SK-N-SH (cell line): ENCODE data around the gene MALRD1. TPM values are rescaled to one million over a fixed set of nuclear protein-coding genes. Genes with fewer than 3 reads are reported as not detected.

Experiments used
- CTCF ChIA-PET: fragments of 300-600, 350-600 bp; formaldehyde crosslinking; extraction: SDS; loops from one replicate; lab custom pipeline; 2021; lab: Yijun Ruan, JAX
- POLR2A ChIA-PET: fragments of 350-600 bp; sonication (Branson Sonifier 250); formaldehyde crosslinking; extraction: SDS; loops from one replicate; lab custom pipeline; 2020; ENCODE audit warnings: antibody characterized with exemption, inconsistent platforms; lab: Yijun Ruan, JAX
- DNase-seq: peaks from one replicate; pipeline ENCODE4 v3.0.0; 2012
- H2AFZ ChIP-seq: fragments of 200-600 bp; sonication (generic); 2 replicates; pipeline ENCODE4 v1.8.1; 2016; ENCODE audit warnings: antibody characterized with exemption, mild to moderate bottlenecking, low read depth
- H3F3A ChIP-seq: fragments of 200-600 bp; sonication (generic); replicated peaks from 2 replicates; pipeline ENCODE3; 2016; ENCODE audit warnings: antibody characterized with exemption, mild to moderate bottlenecking; ENCODE audit not compliant: insufficient read depth
- H3K27ac ChIP-seq, 2 experiments: fragments of 200-500 bp in 1 of 2; fragments of 200-600 bp in 1 of 2; sonication (Bioruptor generic) in 1 of 2; sonication (generic), shearing (Covaris generic) in 1 of 2; 2 replicates each; pipeline versions ENCODE4 v1.5.1 to v1.6.1; 2014 to 2016; ENCODE audit warnings: low read depth in 2 of 2, inconsistent platforms in 1 of 2, low read length in 1 of 2, mild to moderate bottlenecking in 1 of 2, mixed read lengths in 1 of 2
- H3K27me3 ChIP-seq: fragments of 200-600 bp; sonication (generic), shearing (Covaris generic); 2 replicates; pipeline ENCODE4 v1.6.1; 2016; ENCODE audit warnings: mixed run types; ENCODE audit not compliant: insufficient read depth
- H3K36me3 ChIP-seq, 2 experiments: fragments of 200-500 bp in 1 of 2; fragments of 200-600 bp in 1 of 2; sonication (Bioruptor generic) in 1 of 2; sonication (generic) in 1 of 2; replicated peaks in 1 of 2; 2 replicates each; pipeline versions ENCODE3 to v1.5.1; 2014 to 2016; ENCODE audit warnings: low read length in 1 of 2, mild to moderate bottlenecking in 1 of 2; ENCODE audit not compliant: insufficient read depth in 2 of 2, control insufficient read depth in 1 of 2
- H3K4me1 ChIP-seq, 2 experiments: fragments of 200-500 bp in 1 of 2; fragments of 200-600 bp in 1 of 2; sonication (Bioruptor generic) in 1 of 2; sonication (generic), shearing (Covaris generic) in 1 of 2; 2 replicates each; pipeline versions ENCODE4 v1.5.1 to v1.6.1; 2014 to 2016; ENCODE audit warnings: low read depth in 1 of 2, low read length in 1 of 2, mixed run types in 1 of 2; ENCODE audit not compliant: insufficient read depth in 2 of 2, control insufficient read depth in 1 of 2
- H3K4me2 ChIP-seq: fragments of 200-600 bp; sonication (generic), shearing (Covaris generic); 2 replicates; pipeline ENCODE4 v1.6.1; 2017; ENCODE audit warnings: mixed run types
- H3K4me3 ChIP-seq, 2 experiments: fragments of 200-500 bp in 1 of 2; fragments of 200-600 bp in 1 of 2; sonication (Bioruptor generic) in 1 of 2; sonication (generic), shearing (Covaris generic) in 1 of 2; 2 replicates each; pipeline versions ENCODE4 v1.5.1 to v1.8.1; 2014 to 2016; ENCODE audit warnings: low read depth in 2 of 2, inconsistent platforms in 1 of 2, low read length in 1 of 2, mild to moderate bottlenecking in 1 of 2, mixed read lengths in 1 of 2, moderate library complexity in 1 of 2
- H3K79me2 ChIP-seq: fragments of 200-600 bp; sonication (generic); 2 replicates; pipeline ENCODE4 v1.8.1; 2017; ENCODE audit warnings: mild to moderate bottlenecking; ENCODE audit not compliant: insufficient read depth
- H3K9ac ChIP-seq: fragments of 200-600 bp; sonication (generic); 2 replicates; pipeline ENCODE4 v1.6.1; 2017; ENCODE audit warnings: mixed run types
- H3K9me2 ChIP-seq: fragments of 200-600 bp; sonication (generic); 2 replicates; pipeline ENCODE4 v1.6.1; 2017; ENCODE audit warnings: mixed run types
- H3K9me3 ChIP-seq: fragments of 200-600 bp; sonication (generic); 2 replicates; pipeline ENCODE4 v1.6.1; 2017; ENCODE audit warnings: mixed run types, mild to moderate bottlenecking, moderate library complexity
- H4K20me1 ChIP-seq: fragments of 200-600 bp; sonication (generic); 2 replicates; pipeline ENCODE4 v1.6.1; 2017; ENCODE audit warnings: mild to moderate bottlenecking, mixed run types; ENCODE audit not compliant: insufficient read depth
- ELF1 ChIP-seq: IDR thresholded peaks from 2 replicates; pipeline ENCODE4 v1.4.0; 2012
- EZH2phosphoT487 ChIP-seq: fragments of 200-600 bp; sonication (generic); IDR thresholded peaks from 2 replicates; pipeline ENCODE4 v1.6.1; 2017; ENCODE audit warnings: low read depth, mixed run types, mild to moderate bottlenecking, antibody characterized with exemption, moderate library complexity, borderline replicate concordance
- FOSL2 ChIP-seq: IDR thresholded peaks from 2 replicates; pipeline ENCODE4 v1.4.0; 2012; ENCODE audit warnings: low read depth, mild to moderate bottlenecking, moderate library complexity, borderline replicate concordance
- FOXJ3 ChIP-seq: sonication (generic); formaldehyde crosslinking; IDR thresholded peaks from 2 replicates; pipeline ENCODE4 v1.5.1; 2020; ENCODE audit warnings: mild to moderate bottlenecking, missing genetic modification reagents
- GATA2 ChIP-seq: sonication (generic); formaldehyde crosslinking; IDR thresholded peaks from 2 replicates; pipeline ENCODE4 v1.5.0; 2020; ENCODE audit warnings: mild to moderate bottlenecking, missing genetic modification reagents
- JUND ChIP-seq: IDR thresholded peaks from 2 replicates; pipeline ENCODE4 v1.4.0; 2012
- MAX ChIP-seq: IDR thresholded peaks from 2 replicates; pipeline ENCODE4 v1.4.0; 2012; ENCODE audit warnings: low read depth
- MXI1 ChIP-seq: IDR thresholded peaks from 2 replicates; pipeline ENCODE4 v1.6.1; 2012; ENCODE audit warnings: mild to moderate bottlenecking, low read depth, low read length, improper control_type of control experiment
- NFIC ChIP-seq: IDR thresholded peaks from 2 replicates; pipeline ENCODE4 v1.4.0; 2012; ENCODE audit warnings: borderline replicate concordance
- PBX3 ChIP-seq: IDR thresholded peaks from 2 replicates; pipeline ENCODE4; 2012
- POLR2AphosphoS5 ChIP-seq: IDR thresholded peaks from 2 replicates; pipeline ENCODE4 v1.6.1; 2012; ENCODE audit warnings: low read depth, low read length
- TCF12 ChIP-seq: IDR thresholded peaks from 2 replicates; pipeline ENCODE4 v1.4.0; 2012
- USF2 ChIP-seq: fragments of 150-350 bp; IDR thresholded peaks from 2 replicates; pipeline ENCODE4 v1.6.1; 2017; ENCODE audit warnings: antibody characterized with exemption, low read length, low read depth, borderline replicate concordance
- YY1 ChIP-seq: IDR thresholded peaks from 2 replicates; pipeline ENCODE4 v1.4.0; 2012; ENCODE audit warnings: low read depth, mild to moderate bottlenecking
- WGBS: methylation state at CpG from one replicate; pipeline ENCODE4 v1.1.6; 2017; ENCODE audit warnings: low lambda C conversion rate; 5-methylcytosine and 5-hydroxymethylcytosine counted together
- polyA plus RNA-seq, 3 experiments: library from polyadenylated mRNA; depleted of rRNA; stranded (reverse); fragments of >200 nt; gene quantifications; 2 replicates each; pipeline ENCODE4 v1.2.3, GENCODE V29; 2012

The MALRD1 gene
- polyA plus RNA-seq, 1 of the 3 experiments (the other 2 are of a cell fraction), result not detected

GRCh38 chr10:19169684-19170083 is 121.1 kb downstream of the MALRD1 start:
- Histone ChIP-seq H3K4me3 (no peak overlapping the region), H3K27ac (no peak overlapping the region), H3K9ac (no peak overlapping the region), H3K36me3 (no peaks in the 10 kb centered on the region), H3F3A (no peaks in the 10 kb centered on the region), H4K20me1 (no peaks in the 10 kb centered on the region), H3K9me2 (no peaks in the 10 kb centered on the region), H3K27me3 (no peaks in the 10 kb centered on the region), H2AFZ (no peak overlapping the region), H3K4me2 (no peak overlapping the region), H3K79me2 (no peaks in the 10 kb centered on the region), H3K4me1 (no peaks in the 10 kb centered on the region), H3K9me3 (no peaks in the 10 kb centered on the region)
- no peak for DNase-seq
- TF ChIP-seq MAX (no peak), ELF1 (no peak), FOSL2 (no peak), GATA2 (CRISPR knock-in tag) (no peak), EZH2phosphoT487 (no peak), TCF12 (no peak)
- ChIA-PET CTCF (interaction anchor here (0.9 kb wide), 1 partner anchor 17 kb away, joined by 3 read pairs; no protein-coding TSS in a partner anchor), POLR2A (no interaction called here)
- WGBS, result 29% methylated on average over 2 of the region's 2 CpGs

GRCh38 chr10:19178675-19179074 is 130.1 kb downstream of the MALRD1 start:
- Histone ChIP-seq H3K4me3 (no peak overlapping the region), H3K27ac (no peak overlapping the region), H3K4me2 (no peak overlapping the region), H3K9me3 (no peaks in the 10 kb centered on the region), H3K9ac (no peak overlapping the region), H3K4me1 (no peaks in the 10 kb centered on the region), H3K9me2 (no peaks in the 10 kb centered on the region), H3K79me2 (no peaks in the 10 kb centered on the region), H3F3A (no peaks in the 10 kb centered on the region), H4K20me1 (no peaks in the 10 kb centered on the region), H3K36me3 (no peaks in the 10 kb centered on the region), H2AFZ (no peak overlapping the region), H3K27me3 (no peaks in the 10 kb centered on the region)
- 70% methylated on average over 8 of the region's 8 CpGs for WGBS
- no peak for TF ChIP-seq TCF12
- TF ChIP-seq NFIC, result no peak
- TF ChIP-seq YY1, result no peak
- no peak for TF ChIP-seq USF2
- TF ChIP-seq POLR2AphosphoS5, result no peak
- no peak for TF ChIP-seq EZH2phosphoT487
- TF ChIP-seq FOXJ3 (CRISPR knock-in tag), result no peak
- TF ChIP-seq JUND, result no peak
- TF ChIP-seq PBX3, result no peak
- no peak for TF ChIP-seq MXI1
- ChIA-PET POLR2A (no interaction called here), CTCF (interaction anchor here (1.2 kb wide), 1 partner anchor 8 kb away, joined by 3 read pairs; no protein-coding TSS in a partner anchor)
- DNase-seq, result no peak
